PC-9 (cell line): ENCODE results near the gene RAB11B. TPM values are rescaled to one million over a fixed set of nuclear protein-coding genes. Genes with fewer than 3 reads are reported as not detected.
A peak's percentile ranks its signal among the peaks of the same experiment; 100 is the strongest.
"Not testable (repeated sequence)": the region's sequence is repeated elsewhere in the genome, so short reads cannot be mapped to it uniquely, and the experiment has no call there.

Experiments
- BruUV-seq: library from RNA; stranded (reverse); fragments of 400-500 nt; replicated peaks from 2 replicates; lab custom pipeline; 2021; lab: Mats Ljungman, UMichigan
- CTCF ChIA-PET: fragments of 300-600 bp; sonication (Branson Sonifier 250); formaldehyde crosslinking; loops from one replicate; lab custom pipeline; 2022; ENCODE audit warnings: antibody characterized with exemption; lab: Charles Lee
- POLR2A ChIA-PET: fragments of 300-600 bp; sonication (Branson Sonifier 250); formaldehyde crosslinking; loops from one replicate; lab custom pipeline; 2022; ENCODE audit warnings: antibody characterized with exemption; ENCODE audit not compliant: unreplicated experiment; lab: Charles Lee
- DNase-seq, 2 experiments: peaks; one replicate each; pipeline versions ENCODE4 v3.0.0 to v3.0.0-alpha.2; 2015 to 2022; ENCODE audit warnings: mixed read lengths in 1 of 2
- H2AFZ ChIP-seq: fragments of 200-600 bp; sonication (generic); 2 replicates; pipeline ENCODE4 v1.8.1; 2017; ENCODE audit warnings: antibody characterized with exemption
- H3F3A ChIP-seq: fragments of 200-600 bp; sonication (generic); 2 replicates; pipeline ENCODE4 v1.8.1; 2017; ENCODE audit warnings: antibody characterized with exemption, mild to moderate bottlenecking, low read depth; ENCODE audit not compliant: insufficient read depth
- H3K27ac ChIP-seq: fragments of 200-600 bp; sonication (generic); 2 replicates; pipeline ENCODE4 v1.6.1; 2016; ENCODE audit warnings: mixed run types
- H3K27me3 ChIP-seq: fragments of 200-600 bp; sonication (generic); 2 replicates; pipeline ENCODE4 v1.6.1; 2016; ENCODE audit warnings: low read depth, mixed run types; ENCODE audit not compliant: insufficient read depth
- H3K36me3 ChIP-seq: fragments of 200-600 bp; sonication (generic); 2 replicates; pipeline ENCODE4 v1.6.1; 2016; ENCODE audit warnings: low read depth, mixed run types
- H3K4me1 ChIP-seq: fragments of 200-600 bp; sonication (generic); replicated peaks from 2 replicates; pipeline ENCODE4 v1.6.1; 2016; ENCODE audit warnings: mixed run types; ENCODE audit not compliant: insufficient read depth
- H3K4me2 ChIP-seq: fragments of 200-600 bp; sonication (generic); 2 replicates; pipeline ENCODE4 v1.6.1; 2017; ENCODE audit warnings: mixed run types
- H3K4me3 ChIP-seq: fragments of 200-600 bp; sonication (generic); 2 replicates; pipeline ENCODE4 v1.6.1; 2016; ENCODE audit warnings: mixed run types
- H3K79me2 ChIP-seq: fragments of 200-600 bp; sonication (generic); 2 replicates; pipeline ENCODE4 v1.6.1; 2017; ENCODE audit warnings: low read depth, mixed run types
- H3K9me2 ChIP-seq: fragments of 200-600 bp; sonication (generic); 2 replicates; pipeline ENCODE4 v1.8.1; 2017; ENCODE audit warnings: mild to moderate bottlenecking; ENCODE audit not compliant: insufficient read depth
- H3K9me3 ChIP-seq: fragments of 200-600 bp; sonication (generic); 2 replicates; pipeline ENCODE4 v1.8.1; 2016; ENCODE audit warnings: low read depth; ENCODE audit not compliant: insufficient read depth
- H4K20me1 ChIP-seq: fragments of 200-600 bp; sonication (generic); 2 replicates; pipeline ENCODE4 v1.8.1; 2017; ENCODE audit not compliant: insufficient read depth
- EZH2 ChIP-seq: fragments of 200-600 bp; sonication (generic); IDR thresholded peaks from 2 replicates; pipeline ENCODE4 v1.8.0; 2017; ENCODE audit warnings: antibody characterized with exemption, low read depth
- intact Hi-C: fragments of 100-400 bp; cut with micrococcal nuclease; formaldehyde crosslinking; loops from one replicate; pipeline ENCODE4 v1.10.0; 2022; ENCODE audit not compliant: unreplicated experiment
- total RNA-seq: library from RNA; stranded (reverse); gene quantifications from 2 replicates; pipeline ENCODE4 v1.2.3, GENCODE V29; 2021
- TF ChIP-seq, protein P1 (sequence below): fragments of 200-600 bp; sonication (generic); conservative IDR thresholded peaks from 2 replicates; pipeline ENCODE4 v1.6.1; 2017; ENCODE audit warnings: mixed run types, antibody characterized with exemption, mild to moderate bottlenecking, moderate library complexity

Gene RAB11B
- total RNA-seq, 1 experiment from 2014 or later = 126 TPM

DNA sequence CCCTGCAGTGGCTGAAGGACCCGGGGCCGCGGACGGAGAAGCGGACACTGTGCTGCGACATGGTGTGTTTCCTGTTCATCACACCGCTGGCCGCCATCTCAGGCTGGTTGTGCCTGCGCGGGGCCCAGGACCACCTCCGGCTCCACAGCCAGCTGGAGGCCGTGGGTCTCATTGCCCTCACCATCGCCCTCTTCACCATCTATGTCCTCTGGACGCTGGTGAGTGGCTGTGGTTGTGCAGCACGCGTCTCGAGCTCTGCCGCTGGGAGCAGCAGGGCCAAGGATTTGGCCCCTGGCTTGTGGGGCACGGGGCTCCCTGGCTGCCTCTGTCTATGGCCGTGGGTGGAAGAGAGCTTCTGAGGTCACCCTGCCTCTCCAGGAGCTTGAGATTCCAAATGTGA lies 40.5 kb downstream of the RAB11B start:
- Histone ChIP-seq H2AFZ (no peak overlapping the region), H3K79me2 (no peaks in the 10 kb centered on the region), H4K20me1 (no peaks in the 10 kb centered on the region), H3K9me2 (no peaks in the 10 kb centered on the region), H3K9me3 (no peaks in the 10 kb centered on the region), H3K36me3 (no peaks in the 10 kb centered on the region), H3F3A (peaks cover 24% of the 10 kb centered on the region), H3K4me1 (peaks cover 15% of the 10 kb centered on the region), H3K27ac (no peak overlapping the region), H3K27me3 (no peaks in the 10 kb centered on the region), H3K4me3 (no peak overlapping the region), H3K4me2 (no peak overlapping the region)
- intact Hi-C loops = no loop called here
- no peak for TF ChIP-seq EZH2
- TF ChIP-seq, protein P1, sequence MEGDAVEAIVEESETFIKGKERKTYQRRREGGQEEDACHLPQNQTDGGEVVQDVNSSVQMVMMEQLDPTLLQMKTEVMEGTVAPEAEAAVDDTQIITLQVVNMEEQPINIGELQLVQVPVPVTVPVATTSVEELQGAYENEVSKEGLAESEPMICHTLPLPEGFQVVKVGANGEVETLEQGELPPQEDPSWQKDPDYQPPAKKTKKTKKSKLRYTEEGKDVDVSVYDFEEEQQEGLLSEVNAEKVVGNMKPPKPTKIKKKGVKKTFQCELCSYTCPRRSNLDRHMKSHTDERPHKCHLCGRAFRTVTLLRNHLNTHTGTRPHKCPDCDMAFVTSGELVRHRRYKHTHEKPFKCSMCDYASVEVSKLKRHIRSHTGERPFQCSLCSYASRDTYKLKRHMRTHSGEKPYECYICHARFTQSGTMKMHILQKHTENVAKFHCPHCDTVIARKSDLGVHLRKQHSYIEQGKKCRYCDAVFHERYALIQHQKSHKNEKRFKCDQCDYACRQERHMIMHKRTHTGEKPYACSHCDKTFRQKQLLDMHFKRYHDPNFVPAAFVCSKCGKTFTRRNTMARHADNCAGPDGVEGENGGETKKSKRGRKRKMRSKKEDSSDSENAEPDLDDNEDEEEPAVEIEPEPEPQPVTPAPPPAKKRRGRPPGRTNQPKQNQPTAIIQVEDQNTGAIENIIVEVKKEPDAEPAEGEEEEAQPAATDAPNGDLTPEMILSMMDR = no peak
- ChIA-PET CTCF (no interaction called here), POLR2A (no interaction called here)
- no TSS peak for BruUV-seq
- DNase-seq = no peak

DNA sequence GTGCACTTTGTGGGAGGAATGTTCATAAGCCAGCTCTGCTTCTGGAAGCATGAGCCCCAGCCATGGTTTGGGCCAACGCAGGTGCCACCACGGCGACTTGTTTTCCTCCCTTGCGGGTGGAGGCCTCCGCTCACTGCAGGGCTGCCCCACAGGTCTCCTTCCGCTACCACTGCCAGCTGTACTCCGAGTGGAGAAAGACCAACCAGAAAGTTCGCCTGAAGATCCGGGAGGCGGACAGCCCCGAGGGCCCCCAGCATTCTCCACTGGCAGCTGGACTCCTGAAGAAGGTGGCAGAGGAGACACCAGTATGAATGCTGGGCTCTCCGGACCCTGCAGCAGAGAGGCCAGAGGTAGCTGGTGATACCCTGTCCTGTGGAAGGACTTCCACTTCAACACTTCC lies 48.1 kb downstream of the RAB11B start:
- CTCF ChIA-PET = no interaction called here
- POLR2A ChIA-PET = no interaction called here

DNA sequence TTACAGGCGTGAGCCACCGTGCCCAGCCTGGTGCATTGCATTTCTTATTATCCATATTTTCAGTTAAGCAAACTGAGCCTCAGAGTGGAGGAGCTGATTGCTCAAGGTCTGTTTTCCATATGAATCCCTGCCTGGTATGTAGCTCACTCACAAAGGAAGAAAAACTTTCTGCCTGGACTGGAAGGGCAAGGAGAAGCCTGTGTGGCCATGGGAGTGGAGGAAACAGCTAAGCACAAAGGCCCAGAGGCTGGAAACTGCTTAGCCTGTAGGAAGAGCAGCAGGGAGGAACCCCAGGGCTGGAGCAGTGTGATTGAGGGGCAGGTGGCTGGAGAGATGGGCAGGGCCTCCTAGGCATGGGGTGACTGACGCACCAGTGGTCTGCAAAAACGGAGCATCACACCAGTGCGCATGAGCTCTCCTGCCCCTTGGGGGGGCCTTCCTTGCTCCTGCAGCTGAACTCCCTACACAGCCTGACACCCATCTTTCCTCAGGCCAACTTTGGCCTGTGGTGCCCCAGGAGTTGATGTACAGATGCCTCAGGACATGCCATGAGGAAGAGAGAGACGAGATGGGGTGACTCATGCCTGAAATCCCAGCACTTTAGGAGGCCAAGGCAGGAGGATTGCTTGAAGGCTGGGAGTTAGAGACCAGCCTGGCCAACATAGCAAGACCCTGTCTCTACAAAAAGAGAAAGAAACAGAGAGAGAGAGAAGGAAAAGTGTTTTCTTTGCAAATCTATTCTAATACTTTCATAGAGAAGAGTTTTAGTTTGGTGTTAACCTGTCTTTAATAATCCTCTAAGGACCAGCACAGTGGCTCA lies 51.8 kb downstream of the RAB11B start:
- BruUV-seq = no TSS peak
- ChIA-PET CTCF (interaction anchor here (0.6 kb wide), 1 partner anchor 77 kb away, joined by 5 read pairs; no protein-coding TSS in a partner anchor), POLR2A (no interaction called here)
- H3K79me2 ChIP-seq = peaks cover 22% of the 10 kb centered on the region
- no peak overlapping the region for H3K27ac ChIP-seq
- peaks cover 6% of the 10 kb centered on the region; the same call in 1 of the 2 replicates for H3K36me3 ChIP-seq
- H3K4me2 ChIP-seq = no peak overlapping the region
- peak in 1 of 2 experiments; percentile 67 for DNase-seq
- peaks cover 14% of the 10 kb centered on the region for H4K20me1 ChIP-seq
- H3K4me3 ChIP-seq = no peak overlapping the region
- peaks cover 31% of the 10 kb centered on the region for H3F3A ChIP-seq
- no peaks in the 10 kb centered on the region for H3K9me3 ChIP-seq
- peaks cover 26% of the 10 kb centered on the region for H3K4me1 ChIP-seq
- no peak overlapping the region for H2AFZ ChIP-seq
- intact Hi-C loops = no loop called here
- H3K9me2 ChIP-seq = no peaks in the 10 kb centered on the region
- no peaks in the 10 kb centered on the region for H3K27me3 ChIP-seq
- TF ChIP-seq, protein P1 = no peak
- no peak for TF ChIP-seq EZH2

More for the DNA sequence above, 48.1 kb downstream of the RAB11B start:
- Histone ChIP-seq H3K4me2 (no peak overlapping the region), H3K9me2 (no peaks in the 10 kb centered on the region), H3F3A (peaks cover 39% of the 10 kb centered on the region), H2AFZ (no peak overlapping the region), H3K27ac (no peak overlapping the region), H3K4me3 (no peak overlapping the region), H4K20me1 (no peaks in the 10 kb centered on the region), H3K79me2 (no peaks in the 10 kb centered on the region), H3K9me3 (no peaks in the 10 kb centered on the region), H3K27me3 (no peaks in the 10 kb centered on the region), H3K36me3 (no peaks in the 10 kb centered on the region), H3K4me1 (peaks cover 23% of the 10 kb centered on the region)
- intact Hi-C loops = no loop called here
- no TSS peak for BruUV-seq
- no peak for TF ChIP-seq EZH2
- TF ChIP-seq, protein P1 = no peak
- no peak for DNase-seq

DNA sequence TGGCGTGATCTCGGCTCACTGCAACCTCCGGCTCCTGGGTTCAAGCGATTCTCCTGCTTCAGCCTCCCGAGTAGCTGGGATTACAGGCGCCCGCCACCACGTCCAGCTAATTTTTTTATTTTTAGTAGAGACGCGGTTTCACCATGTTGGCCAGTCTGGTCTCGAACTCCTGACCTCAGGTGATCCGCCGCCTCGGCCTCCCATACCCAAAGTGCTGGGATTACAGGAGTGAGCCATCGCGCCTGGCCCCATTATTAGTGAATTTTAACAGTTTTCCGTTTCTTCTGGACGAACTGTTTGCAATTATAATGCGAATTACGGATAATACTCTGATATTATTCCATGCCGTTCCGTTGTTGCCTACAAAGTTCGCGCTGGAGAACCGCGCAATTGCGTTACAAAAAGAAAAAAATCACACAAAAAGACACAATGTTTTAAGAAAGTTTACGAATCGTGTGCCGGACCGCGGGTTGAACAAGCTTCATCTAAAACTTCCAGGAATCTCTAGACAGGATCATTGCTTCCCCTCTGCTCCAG lies 54.0 kb downstream of the RAB11B start:
- H3K27ac ChIP-seq = peak overlapping the region; percentile 76
- peaks cover 38% of the 10 kb centered on the region for H3F3A ChIP-seq
- H4K20me1 ChIP-seq = peaks cover 37% of the 10 kb centered on the region
- H3K9me3 ChIP-seq, DNase-seq, H3K27me3 ChIP-seq, H3K9me2 ChIP-seq: not testable (repeated sequence)
- peaks cover 45% of the 10 kb centered on the region for H3K79me2 ChIP-seq
- peaks cover 35% of the 10 kb centered on the region for H3K4me1 ChIP-seq
- H3K4me2 ChIP-seq = peak overlapping the region; percentile 98
- peak overlapping the region; percentile 84 for H2AFZ ChIP-seq
- H3K36me3 ChIP-seq = peaks cover 11% of the 10 kb centered on the region; the same call in 1 of the 2 replicates
- peak overlapping the region; percentile 98 for H3K4me3 ChIP-seq
- intact Hi-C loops = loop anchor here (1.0 kb wide), 2 partner anchors 10 to 54 kb away; partner anchors contain the start of gene RAB11B
- ChIA-PET POLR2A (interaction anchor here (0.5 to 1.1 kb wide), 7 partner anchors 9 to 133 kb away, joined by 3 to 11 read pairs (median 3); no protein-coding TSS in a partner anchor), CTCF (interaction anchor here (0.5 kb wide), 1 partner anchor 30 kb away, joined by 4 read pairs; no protein-coding TSS in a partner anchor)
- BruUV-seq = TSS peak; percentile 90
